Measurements from ENCODE around the gene EPS8L2.

Gene EPS8L2

DNA sequence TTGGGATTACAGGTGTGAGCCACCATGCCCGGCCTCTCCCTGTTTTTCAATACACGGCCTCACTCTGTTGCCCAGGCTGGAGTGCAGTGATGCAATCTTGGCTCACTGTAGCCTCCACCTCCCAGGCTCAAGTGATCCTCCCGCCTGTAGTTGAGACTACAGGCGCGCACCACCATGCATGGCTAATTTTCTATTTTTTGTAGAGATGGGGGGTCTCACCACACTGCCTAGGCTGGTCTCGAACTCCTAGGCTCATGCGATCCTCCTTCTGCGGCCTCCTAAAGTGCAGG is 59.7 kb downstream of the EPS8L2 start:
- TF ChIP-seq CTCF (IDR thresholded peaks at IDR 0.05; ENCODE audit: extremely low read depth, insufficient read depth, missing control alignments) = no peak
- in situ Hi-C loops (cut with MboI; ENCODE audit: low pct_unique_long_range_greater_than_20kb, low sequenced_read_pairs, unreplicated experiment) = no loop called here
- no peak for DNase-seq (ENCODE audit: low spot score)

- in situ Hi-C loops (cut with MboI; ENCODE audit: low pct_unique_long_range_greater_than_20kb, low sequenced_read_pairs, unreplicated experiment) = no loop called here
- no peak for TF ChIP-seq CTCF (IDR thresholded peaks at IDR 0.05; ENCODE audit: extremely low read depth, insufficient read depth, missing control alignments)
- DNase-seq (ENCODE audit: low spot score) = no peak
Observed at GRCh38 chr11:766106-766935, 60.3 kb downstream of the EPS8L2 start.

GRCh38 chr11:766936-767210 is 60.8 kb downstream of the EPS8L2 start:
- in situ Hi-C loops (cut with MboI; ENCODE audit: low pct_unique_long_range_greater_than_20kb, low sequenced_read_pairs, unreplicated experiment) = no loop called here
- DNase-seq (ENCODE audit: low spot score) = no peak
- no peak for TF ChIP-seq CTCF (IDR thresholded peaks at IDR 0.05; ENCODE audit: extremely low read depth, insufficient read depth, missing control alignments)

DNA sequence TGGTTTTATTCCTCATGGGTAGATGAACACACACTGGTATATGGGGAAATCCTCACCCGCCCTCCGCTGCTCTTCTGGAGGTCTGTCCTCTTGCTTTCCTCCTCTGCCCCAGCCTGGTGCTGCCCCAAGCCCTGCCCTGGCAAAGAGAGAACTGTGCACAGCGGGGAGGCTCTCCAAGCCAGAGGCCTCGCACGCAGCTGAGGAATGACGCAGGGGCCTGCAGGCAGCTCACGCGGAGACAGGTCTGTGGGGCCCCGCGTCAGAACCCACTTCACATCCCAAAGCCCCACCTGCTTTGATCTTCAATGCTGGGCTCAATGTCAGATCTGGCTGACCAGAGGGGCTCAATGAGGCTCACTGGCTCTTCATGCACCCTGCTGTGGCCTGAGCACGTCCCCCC is 61.2 kb downstream of the EPS8L2 start:
- TF ChIP-seq CTCF (IDR thresholded peaks at IDR 0.05; ENCODE audit: extremely low read depth, insufficient read depth, missing control alignments) = no peak
- no peak for DNase-seq (ENCODE audit: low spot score)
- in situ Hi-C loops (cut with MboI; ENCODE audit: low pct_unique_long_range_greater_than_20kb, low sequenced_read_pairs, unreplicated experiment) = no loop called here

- TF ChIP-seq CTCF (IDR thresholded peaks at IDR 0.05; ENCODE audit: extremely low read depth, insufficient read depth, missing control alignments) = no peak
- DNase-seq (ENCODE audit: low spot score) = no peak
- in situ Hi-C loops (cut with MboI; ENCODE audit: low pct_unique_long_range_greater_than_20kb, low sequenced_read_pairs, unreplicated experiment) = no loop called here
Observed at GRCh38 chr11:769887-770641, 64.0 kb downstream of the EPS8L2 start.

GRCh38 chr11:770642-771616 is 64.9 kb downstream of the EPS8L2 start:
- no peak for DNase-seq (ENCODE audit: low spot score)
- TF ChIP-seq CTCF (IDR thresholded peaks at IDR 0.05; ENCODE audit: extremely low read depth, insufficient read depth, missing control alignments) = no peak
- in situ Hi-C loops (cut with MboI; ENCODE audit: low pct_unique_long_range_greater_than_20kb, low sequenced_read_pairs, unreplicated experiment) = no loop called here
